Fibroblast of pulmonary artery (primary cell): ENCODE results near the gene NGLY1.

Source experiments
- DNase-seq: peaks from one replicate; pipeline ENCODE4 v3.0.0-alpha.2; 2010; ENCODE audit warnings: low read depth
- H3K4me3 ChIP-seq: replicated peaks from 2 replicates; pipeline ENCODE4 v1.5.1; 2011; ENCODE audit warnings: low read depth, mild to moderate bottlenecking, control low read depth, low read length, moderate library complexity
- CTCF ChIP-seq: IDR thresholded peaks from 2 replicates; pipeline ENCODE4 v1.5.1; 2011; ENCODE audit warnings: mild to moderate bottlenecking, control low read depth, low read length, inconsistent platforms; ENCODE audit errors: missing control alignments

The NGLY1 gene

DNA sequence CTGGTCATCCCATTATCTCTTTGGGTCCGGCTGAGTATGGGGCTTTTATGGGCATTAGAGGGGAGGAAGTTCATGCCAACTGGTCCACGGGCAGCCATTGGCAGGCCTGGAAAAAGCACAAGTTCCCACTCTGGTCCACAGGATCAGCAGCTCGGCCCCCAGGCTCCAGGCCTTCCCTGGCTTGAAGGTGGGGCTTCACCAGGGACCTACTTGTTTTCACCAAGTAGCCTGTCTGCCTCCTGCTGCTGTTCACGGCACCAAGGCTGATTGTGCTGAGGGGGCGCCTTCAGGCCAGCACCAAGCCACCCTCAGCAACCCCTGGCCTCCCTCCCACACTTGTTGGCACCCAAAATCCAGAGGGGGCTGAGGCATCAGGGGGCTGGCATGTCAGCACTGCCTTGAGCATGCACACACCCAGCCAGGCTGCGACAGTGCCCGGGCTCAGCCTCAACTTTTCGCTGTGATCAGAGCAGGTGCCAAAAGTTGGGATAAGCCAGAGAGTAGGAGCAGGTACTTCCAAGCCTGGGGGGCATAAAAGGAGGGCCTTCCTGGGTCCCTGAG, 109.4 kb downstream of the NGLY1 start:
- no peak overlapping the region for H3K4me3 ChIP-seq
- TF ChIP-seq CTCF, result no peak
- DNase-seq, result no peak
